Measurements from ENCODE around the gene ZCCHC7. TPM values are rescaled to one million over a fixed set of nuclear protein-coding genes. Genes with fewer than 3 reads are reported as not detected.

ZCCHC7 gene
- total RNA-seq, 2 donors from 2014 or later = 21.2 to 22.7 TPM

DNA sequence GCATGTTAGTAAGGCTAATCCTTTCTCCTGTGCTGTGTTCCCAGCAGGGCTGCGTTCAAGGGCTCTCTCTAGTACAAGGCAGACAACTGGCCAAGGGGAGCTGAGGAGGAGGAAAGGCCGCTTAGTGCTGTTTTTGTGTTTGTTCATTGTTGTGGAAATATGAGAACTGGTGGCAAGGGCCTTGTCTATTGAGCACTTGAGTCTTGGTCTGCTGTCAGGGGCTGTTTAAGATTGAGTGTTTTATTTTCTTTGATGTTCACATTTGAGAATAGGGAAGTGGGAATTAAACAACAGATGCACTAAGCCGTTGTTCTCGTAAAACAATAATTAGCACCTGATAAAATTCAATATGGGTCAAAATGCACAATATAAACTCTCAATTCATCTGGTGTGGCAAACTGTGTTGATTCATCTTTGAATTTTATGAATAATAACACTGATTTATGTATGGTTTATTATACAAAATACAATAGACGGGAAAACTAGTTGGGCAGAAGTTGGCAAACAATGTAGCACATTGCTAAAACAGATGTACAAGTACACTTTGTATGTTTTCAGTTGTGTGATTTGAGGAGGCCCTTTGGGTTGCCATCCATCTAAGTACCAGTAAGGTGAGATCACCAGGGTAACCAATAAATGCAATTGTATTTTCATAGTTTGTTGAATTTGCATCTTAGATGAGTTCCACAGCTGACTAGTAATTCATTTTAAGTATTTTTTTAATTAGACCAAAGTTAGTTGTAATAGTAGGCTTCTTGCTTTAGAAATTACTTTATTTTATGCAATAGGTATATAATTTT, 204.5 kb downstream of the ZCCHC7 start:
- Mint-ChIP-seq H3K9me3 (no peaks in the 10 kb centered on the region), H3K36me3 (ENCODE audit: low read depth) (peaks cover 2% of the 10 kb centered on the region), H3K27me3 (ENCODE audit: insufficient read depth) (no peaks in the 10 kb centered on the region), H3K4me1 (peaks cover 7% of the 10 kb centered on the region), H3K27ac (peak overlapping the region; percentile 6), H3K4me3 (no peak overlapping the region)
- Histone ChIP-seq H3K4me3 (ENCODE audit: low read length) (no peak overlapping the region), H3K9ac (ENCODE audit: extremely low read depth, low read length, poor library complexity, severe bottlenecking) (no peak overlapping the region), H3K27me3 (ENCODE audit: control insufficient read depth, insufficient read depth, low read length, poor library complexity, severe bottlenecking) (no peaks in the 10 kb centered on the region), H3K27ac (ENCODE audit: low read depth, low read length) (peak overlapping the region; percentile 95), H3K36me3 (ENCODE audit: control insufficient read depth, insufficient read depth, low read length) (no peaks in the 10 kb centered on the region), H3K4me1 (ENCODE audit: control insufficient read depth, insufficient read depth, low read length) (no peaks in the 10 kb centered on the region), H3K9me3 (ENCODE audit: control insufficient read depth, low read length) (no peaks in the 10 kb centered on the region)
- WGBS, 2 experiments (ENCODE audit: insufficient coverage in 1 of 2, insufficient read length in 1 of 2) = 43 to 84% methylated on average over 2 to 5 of the region's 5 CpGs
- no peak for DNase-seq
- TF ChIP-seq, protein P1, sequence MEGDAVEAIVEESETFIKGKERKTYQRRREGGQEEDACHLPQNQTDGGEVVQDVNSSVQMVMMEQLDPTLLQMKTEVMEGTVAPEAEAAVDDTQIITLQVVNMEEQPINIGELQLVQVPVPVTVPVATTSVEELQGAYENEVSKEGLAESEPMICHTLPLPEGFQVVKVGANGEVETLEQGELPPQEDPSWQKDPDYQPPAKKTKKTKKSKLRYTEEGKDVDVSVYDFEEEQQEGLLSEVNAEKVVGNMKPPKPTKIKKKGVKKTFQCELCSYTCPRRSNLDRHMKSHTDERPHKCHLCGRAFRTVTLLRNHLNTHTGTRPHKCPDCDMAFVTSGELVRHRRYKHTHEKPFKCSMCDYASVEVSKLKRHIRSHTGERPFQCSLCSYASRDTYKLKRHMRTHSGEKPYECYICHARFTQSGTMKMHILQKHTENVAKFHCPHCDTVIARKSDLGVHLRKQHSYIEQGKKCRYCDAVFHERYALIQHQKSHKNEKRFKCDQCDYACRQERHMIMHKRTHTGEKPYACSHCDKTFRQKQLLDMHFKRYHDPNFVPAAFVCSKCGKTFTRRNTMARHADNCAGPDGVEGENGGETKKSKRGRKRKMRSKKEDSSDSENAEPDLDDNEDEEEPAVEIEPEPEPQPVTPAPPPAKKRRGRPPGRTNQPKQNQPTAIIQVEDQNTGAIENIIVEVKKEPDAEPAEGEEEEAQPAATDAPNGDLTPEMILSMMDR (conservative IDR thresholded peaks at IDR 0.05) = no peak

DNA sequence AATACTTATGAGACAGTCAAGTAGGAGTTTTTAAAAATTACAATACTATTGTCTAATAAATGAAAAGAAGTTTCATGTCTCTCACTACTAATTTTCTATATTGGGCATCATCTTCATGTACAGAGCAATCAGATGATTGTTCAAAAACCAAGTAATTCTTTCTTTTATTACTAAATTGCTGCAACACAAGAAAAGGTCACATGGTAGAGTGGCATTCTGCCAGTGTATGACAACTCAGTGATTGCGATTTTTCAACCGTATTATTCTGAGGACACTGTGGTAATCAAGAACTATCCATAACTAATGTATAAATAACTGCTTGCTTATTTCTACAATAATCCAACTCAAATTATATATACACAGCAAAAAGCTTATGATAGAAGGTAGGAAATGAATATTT, 205.4 kb downstream of the ZCCHC7 start:
- peaks cover 7% of the 10 kb centered on the region for H3K4me1 Mint-ChIP-seq
- H3K9me3 Mint-ChIP-seq = no peaks in the 10 kb centered on the region
- no peak for DNase-seq
- Histone ChIP-seq H3K9me3 (ENCODE audit: control insufficient read depth, low read length) (no peaks in the 10 kb centered on the region), H3K4me1 (ENCODE audit: control insufficient read depth, insufficient read depth, low read length) (no peaks in the 10 kb centered on the region), H3K9ac (ENCODE audit: extremely low read depth, low read length, poor library complexity, severe bottlenecking) (no peak overlapping the region), H3K27me3 (ENCODE audit: control insufficient read depth, insufficient read depth, low read length, poor library complexity, severe bottlenecking) (no peaks in the 10 kb centered on the region), H3K4me3 (ENCODE audit: low read length) (no peak overlapping the region), H3K36me3 (ENCODE audit: control insufficient read depth, insufficient read depth, low read length) (no peaks in the 10 kb centered on the region), H3K27ac (ENCODE audit: low read depth, low read length) (no peak overlapping the region)
- WGBS, 2 experiments (ENCODE audit: insufficient coverage in 1 of 2, insufficient read length in 1 of 2) = 100% methylated on average over 2 of the region's 2 CpGs; no CpG with 5 or more reads in 1 of the 2 experiments
- no peak overlapping the region for H3K27ac Mint-ChIP-seq
- TF ChIP-seq, protein P1 (conservative IDR thresholded peaks at IDR 0.05) = no peak
- no peaks in the 10 kb centered on the region for H3K36me3 Mint-ChIP-seq (ENCODE audit: low read depth)
- no peak overlapping the region for H3K4me3 Mint-ChIP-seq
- no peaks in the 10 kb centered on the region for H3K27me3 Mint-ChIP-seq (ENCODE audit: insufficient read depth)

DNA sequence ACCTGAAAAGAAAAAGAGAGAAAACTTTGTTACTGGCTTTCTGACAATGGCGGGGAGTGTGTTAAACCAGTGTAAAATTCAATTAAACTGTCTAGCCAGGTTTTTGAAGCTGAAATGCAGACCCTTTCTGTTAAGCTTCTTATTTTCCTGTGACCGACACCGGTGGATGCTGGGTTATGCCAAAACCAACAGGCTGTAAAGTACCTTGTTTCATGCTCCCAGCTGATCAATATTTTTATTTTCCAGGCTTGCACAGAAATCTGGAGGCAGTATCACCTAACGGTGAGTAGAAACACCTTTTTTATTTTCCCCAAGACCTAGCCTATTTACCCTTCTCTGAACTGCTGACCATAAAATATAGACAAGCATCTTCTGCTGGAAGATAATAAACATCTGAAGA, 207.2 kb downstream of the ZCCHC7 start:
- H3K4me1 ChIP-seq (ENCODE audit: control insufficient read depth, insufficient read depth, low read length) = no peaks in the 10 kb centered on the region
- H3K36me3 ChIP-seq (ENCODE audit: control insufficient read depth, insufficient read depth, low read length) = no peaks in the 10 kb centered on the region
- H3K27me3 ChIP-seq (ENCODE audit: control insufficient read depth, insufficient read depth, low read length, poor library complexity, severe bottlenecking) = no peaks in the 10 kb centered on the region
- Mint-ChIP-seq H3K36me3 (ENCODE audit: low read depth) (no peaks in the 10 kb centered on the region), H3K27me3 (ENCODE audit: insufficient read depth) (no peaks in the 10 kb centered on the region), H3K9me3 (no peaks in the 10 kb centered on the region), H3K4me3 (no peak overlapping the region), H3K27ac (no peak overlapping the region), H3K4me1 (peaks cover 7% of the 10 kb centered on the region)
- H3K9ac ChIP-seq (ENCODE audit: extremely low read depth, low read length, poor library complexity, severe bottlenecking) = no peak overlapping the region
- H3K27ac ChIP-seq (ENCODE audit: low read depth, low read length) = no peak overlapping the region
- 89 to 95% methylated on average over 3 to 4 of the region's 4 CpGs for WGBS, 2 experiments (ENCODE audit: insufficient coverage in 1 of 2, insufficient read length in 1 of 2)
- TF ChIP-seq, protein P1 (conservative IDR thresholded peaks at IDR 0.05) = no peak
- DNase-seq = no peak
- H3K4me3 ChIP-seq (ENCODE audit: low read length) = no peak overlapping the region
- no peaks in the 10 kb centered on the region for H3K9me3 ChIP-seq (ENCODE audit: control insufficient read depth, low read length)

Data from endodermal cell (in vitro differentiated cells).